Tibial nerve (tissue), 4 donors: ENCODE results near the gene FBXL14.

Source experiments
- EP300 ChIP-seq, 2 donors: sonication (generic); formaldehyde crosslinking; IDR thresholded peaks; one replicate each; pipeline ENCODE4 v1.6.1; 2017; ENCODE audit warnings: antibody characterized with exemption in 2 of 2, mild to moderate bottlenecking in 1 of 2
- POLR2A ChIP-seq, 2 donors: fragments of 450-650 bp; IDR thresholded peaks; one replicate each; pipeline ENCODE4 v1.6.1; 2017; ENCODE audit warnings: antibody characterized with exemption in 2 of 2, mild to moderate bottlenecking in 2 of 2, moderate library complexity in 2 of 2
- TF ChIP-seq, protein P1 (sequence below), 5 experiments: fragments of 200-600 bp in 3 of 5; fragments of 450-650 bp in 2 of 5; sonication (generic) in 3 of 5; IDR thresholded peaks; one replicate each; pipeline ENCODE4 v1.5.1; 2016 to 2019; ENCODE audit warnings: antibody characterized with exemption in 5 of 5, mild to moderate bottlenecking in 3 of 5, moderate library complexity in 2 of 5

DNA sequence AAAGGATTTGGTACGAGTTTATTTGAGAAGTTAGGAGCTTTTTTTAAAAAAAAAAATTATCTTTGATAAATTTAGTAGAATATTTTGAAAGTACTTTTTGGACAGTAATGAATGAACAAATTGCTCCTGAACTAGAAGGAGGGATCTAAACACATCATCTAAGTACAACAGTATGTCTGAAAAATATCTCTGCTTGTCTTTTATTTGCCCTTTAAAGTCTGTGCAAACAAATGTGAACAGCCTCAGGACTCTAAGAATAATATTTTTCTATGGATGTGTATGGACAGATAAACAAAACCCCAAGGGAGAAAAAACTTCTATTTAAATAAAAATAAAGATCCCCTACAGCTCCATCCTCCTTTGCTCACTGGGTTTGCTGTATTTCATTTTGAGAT, 19.5 kb downstream of the FBXL14 start:
- TF ChIP-seq, protein P1, sequence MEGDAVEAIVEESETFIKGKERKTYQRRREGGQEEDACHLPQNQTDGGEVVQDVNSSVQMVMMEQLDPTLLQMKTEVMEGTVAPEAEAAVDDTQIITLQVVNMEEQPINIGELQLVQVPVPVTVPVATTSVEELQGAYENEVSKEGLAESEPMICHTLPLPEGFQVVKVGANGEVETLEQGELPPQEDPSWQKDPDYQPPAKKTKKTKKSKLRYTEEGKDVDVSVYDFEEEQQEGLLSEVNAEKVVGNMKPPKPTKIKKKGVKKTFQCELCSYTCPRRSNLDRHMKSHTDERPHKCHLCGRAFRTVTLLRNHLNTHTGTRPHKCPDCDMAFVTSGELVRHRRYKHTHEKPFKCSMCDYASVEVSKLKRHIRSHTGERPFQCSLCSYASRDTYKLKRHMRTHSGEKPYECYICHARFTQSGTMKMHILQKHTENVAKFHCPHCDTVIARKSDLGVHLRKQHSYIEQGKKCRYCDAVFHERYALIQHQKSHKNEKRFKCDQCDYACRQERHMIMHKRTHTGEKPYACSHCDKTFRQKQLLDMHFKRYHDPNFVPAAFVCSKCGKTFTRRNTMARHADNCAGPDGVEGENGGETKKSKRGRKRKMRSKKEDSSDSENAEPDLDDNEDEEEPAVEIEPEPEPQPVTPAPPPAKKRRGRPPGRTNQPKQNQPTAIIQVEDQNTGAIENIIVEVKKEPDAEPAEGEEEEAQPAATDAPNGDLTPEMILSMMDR (IDR thresholded peaks at IDR 0.05) = no peak
- TF ChIP-seq EP300 (IDR thresholded peaks at IDR 0.05) = no peak
- TF ChIP-seq POLR2A (IDR thresholded peaks at IDR 0.05) = no peak
